ENCODE measurements around the gene MYCN. TPM values are rescaled to one million over a fixed set of nuclear protein-coding genes. Genes with fewer than 3 reads are reported as not detected.

The MYCN gene
- total and polyA plus RNA-seq, 2 donors (not counting 3 experiments of a cell fraction or from before 2014, with no cell fraction given), result 0.47 to 6.8 TPM

GRCh38 chr2:15945909-15946705 is 5.8 kb downstream of the MYCN start:
- no peak for DNase-seq (ENCODE audit: low read depth, low spot score)
- Histone ChIP-seq H4K20me1 (replicated peaks; ENCODE audit: control insufficient read depth, extremely low read depth, insufficient read depth, low read length) (no peaks in the 10 kb centered on the region), H2AFZ (ENCODE audit: low read depth, low read length) (no peak overlapping the region), H3K9me3 (replicated peaks; ENCODE audit: control insufficient read depth, insufficient read depth, low read length) (no peaks in the 10 kb centered on the region), H3K27ac (ENCODE audit: insufficient read depth, low read depth, low read length) (no peak overlapping the region), H3K9ac (replicated peaks; ENCODE audit: extremely low read depth, insufficient read depth, low read length) (no peak overlapping the region), H3K36me3 (ENCODE audit: control insufficient read depth in 2 of 2, extremely low read depth in 1 of 2, insufficient read depth in 2 of 2, low read length in 2 of 2) (no peaks in the 10 kb centered on the region), H3K4me2 (ENCODE audit: insufficient read depth, low read length) (no peak overlapping the region), H3K4me1 (ENCODE audit: control insufficient read depth, extremely low read depth, insufficient read depth, low read length) (peaks cover 6% of the 10 kb centered on the region), H3K4me3 (replicated peaks in 1 of 3; ENCODE audit: insufficient read depth in 1 of 3, low read depth in 1 of 3, low read length in 3 of 3) (no peak overlapping the region), H3K9me1 (replicated peaks; ENCODE audit: control insufficient read depth, extremely low read depth, insufficient read depth, low read length) (no peaks in the 10 kb centered on the region), H3K27me3 (ENCODE audit: control insufficient read depth in 2 of 2, insufficient read depth in 2 of 2, low read length in 2 of 2) (peaks cover 22 to 32% of the 10 kb centered on the region in 2 experiments), H3K79me2 (ENCODE audit: control insufficient read depth, insufficient read depth, low read length) (no peaks in the 10 kb centered on the region)
- ChIA-PET POLR2A (no interaction called here), CTCF (no interaction called here)
- dilution Hi-C loops (cut with MboI; ENCODE audit: extremely low pct_ligation_motif_present, low sequenced_read_pairs), result no loop called here
- FAIRE-seq, result no peak
- TF ChIP-seq MYC (IDR thresholded peaks at IDR 0.05; ENCODE audit: low read depth, low read length) (no peak), POLR2AphosphoS5 (IDR thresholded peaks at IDR 0.05; ENCODE audit: insufficient read depth, low read depth, low read length) (no peak)
- intact Hi-C loops (cut with micrococcal nuclease), result no loop called here
- BruUV-seq (replicated peaks), result no TSS peak

DNA sequence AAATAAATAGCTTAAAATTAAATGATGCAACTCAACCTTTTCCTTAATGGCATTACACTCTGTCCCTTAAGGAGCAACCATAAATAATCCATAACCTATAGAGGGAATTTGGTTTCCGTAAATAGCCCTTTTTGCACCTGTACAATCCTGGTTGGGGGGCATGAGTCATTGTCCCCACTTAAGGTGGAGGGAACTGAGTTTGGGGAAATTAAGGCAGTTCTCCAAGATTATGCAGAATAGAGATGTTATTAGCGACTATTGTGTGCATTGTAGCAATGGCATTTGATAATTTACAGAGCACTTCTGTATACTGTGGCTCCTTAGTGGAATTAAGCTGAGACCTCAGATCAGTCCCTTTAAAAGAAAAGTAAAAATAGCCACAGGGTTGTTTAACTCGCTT is 6.6 kb downstream of the MYCN start:
- TF ChIP-seq EZH2 (IDR thresholded peaks at IDR 0.05; ENCODE audit: borderline replicate concordance, low read depth, low read length, severe bottlenecking) (no peak), JUN (IDR thresholded peaks at IDR 0.05; ENCODE audit: borderline replicate concordance, insufficient read depth, insufficient read length, low read depth) (no peak), POLR2A (IDR thresholded peaks at IDR 0.05; ENCODE audit: low read depth, low read length) (no peak), MYC (IDR thresholded peaks at IDR 0.05; ENCODE audit: low read depth, low read length) (no peak), CTCF (IDR thresholded peaks at IDR 0.05; ENCODE audit: extremely low read depth in 1 of 2, insufficient read depth in 1 of 2, low read depth in 1 of 2, low read length in 2 of 2) (no peak), GATA2 (IDR thresholded peaks at IDR 0.05; ENCODE audit: insufficient read depth, insufficient read length, low read depth, low read length) (no peak), POLR2AphosphoS5 (IDR thresholded peaks at IDR 0.05; ENCODE audit: insufficient read depth, low read depth, low read length) (no peak), FOS (IDR thresholded peaks at IDR 0.05; ENCODE audit: borderline replicate concordance, insufficient read depth, low read length) (no peak)
- TF ChIP-seq, protein P1, sequence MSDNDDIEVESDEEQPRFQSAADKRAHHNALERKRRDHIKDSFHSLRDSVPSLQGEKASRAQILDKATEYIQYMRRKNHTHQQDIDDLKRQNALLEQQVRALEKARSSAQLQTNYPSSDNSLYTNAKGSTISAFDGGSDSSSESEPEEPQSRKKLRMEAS (IDR thresholded peaks at IDR 0.05; ENCODE audit: insufficient read depth, insufficient read length), result no peak
- no peak overlapping the region for H3K9ac ChIP-seq (replicated peaks; ENCODE audit: extremely low read depth, insufficient read depth, low read length)
- peaks cover 6% of the 10 kb centered on the region for H3K4me1 ChIP-seq (ENCODE audit: control insufficient read depth, extremely low read depth, insufficient read depth, low read length)
- no peak overlapping the region for H2AFZ ChIP-seq (ENCODE audit: low read depth, low read length)
- H3K27ac ChIP-seq (ENCODE audit: insufficient read depth, low read depth, low read length), result no peak overlapping the region
- no peak for FAIRE-seq
- H4K20me1 ChIP-seq (replicated peaks; ENCODE audit: control insufficient read depth, extremely low read depth, insufficient read depth, low read length), result no peaks in the 10 kb centered on the region
- H3K79me2 ChIP-seq (ENCODE audit: control insufficient read depth, insufficient read depth, low read length), result no peaks in the 10 kb centered on the region
- H3K9me3 ChIP-seq (replicated peaks; ENCODE audit: control insufficient read depth, insufficient read depth, low read length), result no peaks in the 10 kb centered on the region
- H3K36me3 ChIP-seq (ENCODE audit: control insufficient read depth in 2 of 2, extremely low read depth in 1 of 2, insufficient read depth in 2 of 2, low read length in 2 of 2), result no peaks in the 10 kb centered on the region
- intact Hi-C loops (cut with micrococcal nuclease), result no loop called here
- ChIA-PET CTCF (no interaction called here), POLR2A (no interaction called here)
- BruUV-seq (replicated peaks), result no TSS peak
- dilution Hi-C loops (cut with MboI; ENCODE audit: extremely low pct_ligation_motif_present, low sequenced_read_pairs), result no loop called here
- DNase-seq (ENCODE audit: low read depth, low spot score), result no peak
- H3K9me1 ChIP-seq (replicated peaks; ENCODE audit: control insufficient read depth, extremely low read depth, insufficient read depth, low read length), result no peaks in the 10 kb centered on the region
- no peak overlapping the region for H3K4me2 ChIP-seq (ENCODE audit: insufficient read depth, low read length)
- H3K27me3 ChIP-seq (ENCODE audit: control insufficient read depth in 2 of 2, insufficient read depth in 2 of 2, low read length in 2 of 2), result peaks cover 15 to 25% of the 10 kb centered on the region in 2 experiments
- H3K4me3 ChIP-seq (replicated peaks in 1 of 3; ENCODE audit: insufficient read depth in 1 of 3, low read depth in 1 of 3, low read length in 3 of 3), result no peak overlapping the region

Data from endothelial cell of umbilical vein (primary cell).